B cell (primary cell): ENCODE measurements around the gene QTRT2. TPM values are rescaled to one million over a fixed set of nuclear protein-coding genes. Genes with fewer than 3 reads are reported as not detected.

Experiments
- ATAC-seq: fragments of 200-7000 bp; cut with Tn5 transposase; one replicate; pipeline ENCODE4 v1.10.0; 2021; ENCODE audit warnings: low read depth, mild to moderate bottlenecking, moderate number of reproducible peaks, moderate library complexity
- CTCF ChIA-PET: fragments of 350-600 bp; sonication (Branson Sonifier 250); formaldehyde crosslinking; loops from one replicate; lab custom pipeline; 2021; ENCODE audit warnings: antibody characterized with exemption, inconsistent platforms; lab: Charles Lee
- POLR2A ChIA-PET: fragments of 350-600 bp; sonication (Branson Sonifier 250); formaldehyde crosslinking; loops from one replicate; lab custom pipeline; 2021; ENCODE audit warnings: antibody characterized with exemption; lab: Charles Lee
- DNase-seq: peaks from one replicate; pipeline ENCODE4 v3.0.0; 2013
- H2AFZ ChIP-seq: 2 replicates; pipeline ENCODE4 v1.6.1; 2012; ENCODE audit warnings: mild to moderate bottlenecking, low read depth, low read length; ENCODE audit not compliant: insufficient read depth, poor library complexity, severe bottlenecking
- H3K27ac ChIP-seq, 2 donors: 1 replicate in 1 of 2; 2 replicates in 1 of 2; pipeline ENCODE4 v1.5.1; 2012 to 2013; ENCODE audit warnings: low read length in 2 of 2, mild to moderate bottlenecking in 2 of 2, moderate library complexity in 1 of 2
- H3K27me3 ChIP-seq, 4 experiments: fragments of 200-600 bp in 1 of 4; sonication (generic) in 1 of 4; replicated peaks in 1 of 4; 1 replicate in 2 of 4; 2 replicates in 2 of 4; pipeline versions ENCODE4 v1.6.1 to v1.7.0; 2013 to 2016; ENCODE audit warnings: low read length in 3 of 4, mild to moderate bottlenecking in 2 of 4, mixed read lengths in 1 of 4, moderate library complexity in 1 of 4; ENCODE audit not compliant: insufficient read depth in 4 of 4, control insufficient read depth in 3 of 4; ENCODE audit errors: control extremely low read depth in 1 of 4
- H3K36me3 ChIP-seq, 2 experiments: replicated peaks in 1 of 2; 1 replicate in 1 of 2; 2 replicates in 1 of 2; pipeline versions ENCODE4 v1.6.1 to v1.7.1; 2013; ENCODE audit warnings: low read length in 1 of 2; ENCODE audit not compliant: insufficient read depth in 2 of 2, control insufficient read depth in 1 of 2; ENCODE audit errors: control extremely low read depth in 1 of 2, extremely low read depth in 1 of 2
- H3K4me1 ChIP-seq, 2 donors: fragments of 200-600 bp in 1 of 2; sonication (generic) in 1 of 2; 1 replicate in 1 of 2; 2 replicates in 1 of 2; pipeline versions ENCODE4 v1.5.1 to v1.6.1; 2013 to 2017; ENCODE audit warnings: low read length in 2 of 2; ENCODE audit not compliant: control insufficient read depth in 2 of 2, insufficient read depth in 2 of 2
- H3K4me2 ChIP-seq: replicated peaks from 2 replicates; pipeline ENCODE3; 2012; ENCODE audit warnings: mild to moderate bottlenecking, low read depth, low read length; ENCODE audit not compliant: poor library complexity, severe bottlenecking
- H3K4me3 ChIP-seq, 5 experiments: fragments of 200-600 bp in 1 of 5; sonication (generic) in 1 of 5; 1 replicate in 3 of 5; 2 replicates in 2 of 5; pipeline versions ENCODE4 v1.5.1 to v1.7.0; 2011 to 2016; ENCODE audit warnings: low read length in 4 of 5, mild to moderate bottlenecking in 4 of 5, low read depth in 2 of 5, control low read depth in 1 of 5, moderate library complexity in 1 of 5; ENCODE audit not compliant: insufficient read depth in 1 of 5; ENCODE audit errors: control extremely low read depth in 1 of 5, extremely low read depth in 1 of 5
- H3K79me2 ChIP-seq: fragments of 200-600 bp; sonication (generic); one replicate; pipeline ENCODE4 v1.6.0; 2016; ENCODE audit warnings: low read length; ENCODE audit not compliant: control insufficient read depth, insufficient read depth
- H3K9ac ChIP-seq: fragments of 200-600 bp; sonication (generic); 2 replicates; pipeline ENCODE4 v1.6.1; 2017; ENCODE audit warnings: mild to moderate bottlenecking, low read length, moderate library complexity
- H3K9me3 ChIP-seq, 3 donors: one replicate each; pipeline versions ENCODE4 v1.6.1 to v1.7.1; 2013; ENCODE audit warnings: low read length in 2 of 3; ENCODE audit not compliant: control insufficient read depth in 2 of 3, insufficient read depth in 1 of 3; ENCODE audit errors: control extremely low read depth in 1 of 3
- H4K20me1 ChIP-seq: 2 replicates; pipeline ENCODE4 v1.6.0; 2012; ENCODE audit warnings: mild to moderate bottlenecking, low read length; ENCODE audit not compliant: insufficient read depth, control insufficient read depth, poor library complexity, severe bottlenecking
- H3K27ac Mint-ChIP-seq: one replicate; pipeline ENCODE4 v1.8.0; 2021; ENCODE audit warnings: mixed read lengths
- H3K27me3 Mint-ChIP-seq: one replicate; pipeline ENCODE4 v1.8.0; 2021; ENCODE audit warnings: mixed read lengths
- H3K4me1 Mint-ChIP-seq: one replicate; pipeline ENCODE4 v1.8.0; 2021; ENCODE audit warnings: mixed read lengths
- H3K4me3 Mint-ChIP-seq: one replicate; pipeline ENCODE4 v1.8.0; 2021; ENCODE audit warnings: mixed read lengths
- H3K9me3 Mint-ChIP-seq: one replicate; pipeline ENCODE4 v1.8.0; 2022; ENCODE audit warnings: mixed read lengths; ENCODE audit not compliant: insufficient read depth
- EZH2 ChIP-seq: IDR thresholded peaks from 2 replicates; pipeline ENCODE4 v1.6.1; 2012; ENCODE audit warnings: borderline replicate concordance, low read depth, mild to moderate bottlenecking, moderate library complexity, low read length; ENCODE audit not compliant: insufficient read depth, poor library complexity, severe bottlenecking
- WGBS: methylation state at CpG from one replicate; pipeline ENCODE4 v1.1.5; 2013; ENCODE audit warnings: missing lambda C conversion rate; ENCODE audit not compliant: insufficient coverage; 5-methylcytosine and 5-hydroxymethylcytosine counted together
- intact Hi-C: fragments of 100-400 bp; cut with micrococcal nuclease; formaldehyde crosslinking; loops from one replicate; pipeline ENCODE4 v1.10.0; 2022
- polyA plus RNA-seq: library from polyadenylated mRNA; depleted of rRNA; stranded (reverse); fragments of >200 nt; gene quantifications from 2 replicates; pipeline ENCODE4 v1.2.3, GENCODE V29; 2012
- total RNA-seq, 2 donors: library from RNA; stranded (reverse); fragments of 120-200 nt in 1 of 2; gene quantifications; 1 replicate in 1 of 2; 2 replicates in 1 of 2; pipeline versions ENCODE4 v1.2.3 to v1.2.4, GENCODE V29; 2013 to 2022
- TF ChIP-seq, protein P1 (sequence below): fragments of 200-600 bp; IDR thresholded peaks from one replicate; pipeline ENCODE4 v1.8.0; 2022; ENCODE audit warnings: antibody characterized with exemption, mild to moderate bottlenecking

Gene QTRT2
- total and polyA plus RNA-seq, 2 donors (not counting 1 experiment from before 2014, with no cell fraction given) = 15.8 to 59.5 TPM

GRCh38 chr3:114019486-114019885, 37.1 kb upstream of the QTRT2 start:
- ATAC-seq = no peak
- ChIA-PET CTCF (no interaction called here), POLR2A (interaction anchor here (0.7 to 1.0 kb wide), 2 partner anchors 8 to 12 kb away, joined by 3 to 5 read pairs; no protein-coding TSS in a partner anchor)
- Histone ChIP-seq H3K27me3 (no peaks in the 10 kb centered on the region), H3K4me1 (peaks cover 3% of the 10 kb centered on the region in 2 donors), H3K79me2 (no peaks in the 10 kb centered on the region), H3K27ac (no peak overlapping the region), H3K4me2 (no peak overlapping the region), H3K4me3 (no peak overlapping the region), H2AFZ (no peak overlapping the region), H4K20me1 (no peaks in the 10 kb centered on the region), H3K9me3 (no peaks in the 10 kb centered on the region), H3K9ac (no peak overlapping the region), H3K36me3 (no peaks in the 10 kb centered on the region)
- no peak overlapping the region for H3K27ac Mint-ChIP-seq
- H3K4me1 Mint-ChIP-seq = no peaks in the 10 kb centered on the region
- 96% methylated on average over 2 of the region's 2 CpGs for WGBS
- H3K27me3 Mint-ChIP-seq = no peaks in the 10 kb centered on the region
- no peak overlapping the region for H3K4me3 Mint-ChIP-seq
- no peak for TF ChIP-seq EZH2
- TF ChIP-seq, protein P1, sequence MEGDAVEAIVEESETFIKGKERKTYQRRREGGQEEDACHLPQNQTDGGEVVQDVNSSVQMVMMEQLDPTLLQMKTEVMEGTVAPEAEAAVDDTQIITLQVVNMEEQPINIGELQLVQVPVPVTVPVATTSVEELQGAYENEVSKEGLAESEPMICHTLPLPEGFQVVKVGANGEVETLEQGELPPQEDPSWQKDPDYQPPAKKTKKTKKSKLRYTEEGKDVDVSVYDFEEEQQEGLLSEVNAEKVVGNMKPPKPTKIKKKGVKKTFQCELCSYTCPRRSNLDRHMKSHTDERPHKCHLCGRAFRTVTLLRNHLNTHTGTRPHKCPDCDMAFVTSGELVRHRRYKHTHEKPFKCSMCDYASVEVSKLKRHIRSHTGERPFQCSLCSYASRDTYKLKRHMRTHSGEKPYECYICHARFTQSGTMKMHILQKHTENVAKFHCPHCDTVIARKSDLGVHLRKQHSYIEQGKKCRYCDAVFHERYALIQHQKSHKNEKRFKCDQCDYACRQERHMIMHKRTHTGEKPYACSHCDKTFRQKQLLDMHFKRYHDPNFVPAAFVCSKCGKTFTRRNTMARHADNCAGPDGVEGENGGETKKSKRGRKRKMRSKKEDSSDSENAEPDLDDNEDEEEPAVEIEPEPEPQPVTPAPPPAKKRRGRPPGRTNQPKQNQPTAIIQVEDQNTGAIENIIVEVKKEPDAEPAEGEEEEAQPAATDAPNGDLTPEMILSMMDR = no peak
- intact Hi-C loops = no loop called here
- no peak for DNase-seq
- H3K9me3 Mint-ChIP-seq = no peaks in the 10 kb centered on the region

GRCh38 chr3:114020907-114021306, 35.6 kb upstream of the QTRT2 start:
- ATAC-seq = no peak
- Histone ChIP-seq H3K9ac (no peak overlapping the region), H3K4me2 (no peak overlapping the region), H3K4me1 (peaks cover 3% of the 10 kb centered on the region in 2 donors), H3K4me3 (no peak overlapping the region), H3K27me3 (no peaks in the 10 kb centered on the region), H3K9me3 (no peaks in the 10 kb centered on the region), H3K36me3 (no peaks in the 10 kb centered on the region), H4K20me1 (no peaks in the 10 kb centered on the region), H3K27ac (no peak overlapping the region), H2AFZ (no peak overlapping the region), H3K79me2 (no peaks in the 10 kb centered on the region)
- no CpG with 5 or more reads among the region's 2 CpGs for WGBS
- intact Hi-C loops = no loop called here
- no peaks in the 10 kb centered on the region for H3K4me1 Mint-ChIP-seq
- ChIA-PET POLR2A (interaction anchor here (1.9 kb wide), 1 partner anchor 9 kb away, joined by 4 read pairs; no protein-coding TSS in a partner anchor), CTCF (interaction anchor here (0.8 kb wide), 1 partner anchor 13 kb away, joined by 3 read pairs; no protein-coding TSS in a partner anchor)
- no peaks in the 10 kb centered on the region for H3K27me3 Mint-ChIP-seq
- H3K27ac Mint-ChIP-seq = no peak overlapping the region
- TF ChIP-seq, protein P1 = no peak
- DNase-seq = no peak
- H3K4me3 Mint-ChIP-seq = no peak overlapping the region
- H3K9me3 Mint-ChIP-seq = no peaks in the 10 kb centered on the region
